ENCODE results near the gene ELP6. TPM values are rescaled to one million over a fixed set of nuclear protein-coding genes. Genes with fewer than 3 reads are reported as not detected.

Gene ELP6, protein sequence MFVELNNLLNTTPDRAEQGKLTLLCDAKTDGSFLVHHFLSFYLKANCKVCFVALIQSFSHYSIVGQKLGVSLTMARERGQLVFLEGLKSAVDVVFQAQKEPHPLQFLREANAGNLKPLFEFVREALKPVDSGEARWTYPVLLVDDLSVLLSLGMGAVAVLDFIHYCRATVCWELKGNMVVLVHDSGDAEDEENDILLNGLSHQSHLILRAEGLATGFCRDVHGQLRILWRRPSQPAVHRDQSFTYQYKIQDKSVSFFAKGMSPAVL
- total RNA-seq, result 10 to 100 TPM; 10.6 to 52.2 (median 20.9) TPM

DNA sequence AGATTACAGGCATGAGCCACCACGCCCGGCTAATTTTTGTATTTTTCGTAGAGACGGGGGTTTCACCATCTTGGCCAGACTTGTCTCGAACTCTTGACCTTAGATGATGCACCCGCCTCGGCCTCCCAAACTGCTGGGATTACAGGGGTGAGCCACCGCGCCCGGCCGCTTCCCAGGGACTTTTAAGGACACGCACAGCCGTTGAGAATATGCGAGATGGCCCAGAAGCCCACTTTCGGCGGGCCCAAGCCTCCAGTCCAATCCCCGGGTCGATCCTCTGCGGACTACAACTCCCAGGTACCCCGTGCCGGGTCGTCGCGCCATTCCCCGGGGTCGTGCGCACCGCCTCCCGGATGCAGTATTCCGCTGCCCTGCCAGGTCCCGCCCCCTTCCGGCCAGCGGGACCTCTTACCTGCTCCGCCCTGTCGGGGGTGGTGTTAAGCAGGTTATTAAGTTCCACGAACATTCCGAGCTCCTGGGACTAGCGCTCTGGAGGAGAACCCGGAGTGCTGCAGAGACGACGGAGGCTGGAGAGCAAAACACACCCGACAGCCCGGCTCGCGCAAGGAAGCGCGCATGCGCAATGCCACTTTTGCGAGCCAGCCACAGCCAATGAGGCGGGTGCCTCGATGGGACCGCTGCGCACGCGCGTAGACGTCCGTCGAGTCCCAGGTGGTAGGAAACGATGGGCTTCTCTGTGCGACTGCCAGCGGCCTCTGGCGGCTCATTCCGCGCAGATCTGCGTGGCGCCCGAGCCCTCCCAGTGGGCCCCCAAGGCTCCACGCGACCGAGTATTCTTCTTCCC lies at the start of gene ELP6:
Gene ELP6 (minus strand): TSS at position 588 of the 805 bp plus-strand sequence. CDS start 122 bp downstream, at position 466.
- TF ChIP-seq, protein P1, sequence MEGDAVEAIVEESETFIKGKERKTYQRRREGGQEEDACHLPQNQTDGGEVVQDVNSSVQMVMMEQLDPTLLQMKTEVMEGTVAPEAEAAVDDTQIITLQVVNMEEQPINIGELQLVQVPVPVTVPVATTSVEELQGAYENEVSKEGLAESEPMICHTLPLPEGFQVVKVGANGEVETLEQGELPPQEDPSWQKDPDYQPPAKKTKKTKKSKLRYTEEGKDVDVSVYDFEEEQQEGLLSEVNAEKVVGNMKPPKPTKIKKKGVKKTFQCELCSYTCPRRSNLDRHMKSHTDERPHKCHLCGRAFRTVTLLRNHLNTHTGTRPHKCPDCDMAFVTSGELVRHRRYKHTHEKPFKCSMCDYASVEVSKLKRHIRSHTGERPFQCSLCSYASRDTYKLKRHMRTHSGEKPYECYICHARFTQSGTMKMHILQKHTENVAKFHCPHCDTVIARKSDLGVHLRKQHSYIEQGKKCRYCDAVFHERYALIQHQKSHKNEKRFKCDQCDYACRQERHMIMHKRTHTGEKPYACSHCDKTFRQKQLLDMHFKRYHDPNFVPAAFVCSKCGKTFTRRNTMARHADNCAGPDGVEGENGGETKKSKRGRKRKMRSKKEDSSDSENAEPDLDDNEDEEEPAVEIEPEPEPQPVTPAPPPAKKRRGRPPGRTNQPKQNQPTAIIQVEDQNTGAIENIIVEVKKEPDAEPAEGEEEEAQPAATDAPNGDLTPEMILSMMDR (IDR thresholded peaks at IDR 0.05; ENCODE audit: low read depth), result no peak

DNA sequence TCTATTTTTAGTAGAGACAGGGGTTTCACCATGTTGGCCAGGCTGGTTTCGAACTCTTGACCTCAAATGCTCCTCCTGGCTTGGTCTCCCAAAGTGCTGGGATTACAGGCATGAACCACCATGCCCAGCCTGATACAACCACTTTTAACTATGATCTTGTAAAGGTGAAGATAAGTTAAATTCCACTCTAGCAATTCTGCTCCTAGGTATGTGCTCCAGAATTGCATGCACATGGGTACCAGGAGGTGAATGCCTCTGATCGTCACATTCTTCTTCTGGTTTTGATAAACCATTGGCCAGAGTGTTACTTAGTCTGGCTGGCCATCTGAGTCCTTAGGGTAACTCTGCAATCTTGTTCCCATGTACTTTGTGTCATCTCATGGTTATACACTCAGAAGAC lies 42.8 kb upstream of the ELP6 start:
- TF ChIP-seq, protein P1 (IDR thresholded peaks at IDR 0.05; ENCODE audit: low read depth), result no peak

DNA sequence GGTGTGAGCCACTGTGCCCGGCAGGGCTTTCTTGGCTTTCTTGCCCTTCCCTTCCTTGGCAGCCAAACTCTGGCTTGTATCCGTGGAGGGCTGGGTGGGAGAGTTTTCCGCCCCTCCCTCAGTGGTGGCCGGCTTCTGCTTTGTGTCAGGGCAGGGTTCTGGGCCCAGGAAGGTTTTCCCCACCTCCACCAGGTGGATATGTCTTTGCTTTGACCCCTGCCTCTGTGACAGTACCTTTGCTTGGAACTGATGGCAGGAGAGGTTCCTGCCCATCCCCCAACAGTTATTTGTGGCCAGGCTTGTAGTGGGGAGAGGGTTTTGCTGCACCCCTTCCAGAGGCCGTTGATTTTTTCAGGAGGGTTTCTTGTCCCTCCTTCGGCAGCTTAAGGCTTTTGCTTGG lies 40.8 kb upstream of the ELP6 start:
- TF ChIP-seq, protein P1 (IDR thresholded peaks at IDR 0.05; ENCODE audit: low read depth), result no peak

DNA sequence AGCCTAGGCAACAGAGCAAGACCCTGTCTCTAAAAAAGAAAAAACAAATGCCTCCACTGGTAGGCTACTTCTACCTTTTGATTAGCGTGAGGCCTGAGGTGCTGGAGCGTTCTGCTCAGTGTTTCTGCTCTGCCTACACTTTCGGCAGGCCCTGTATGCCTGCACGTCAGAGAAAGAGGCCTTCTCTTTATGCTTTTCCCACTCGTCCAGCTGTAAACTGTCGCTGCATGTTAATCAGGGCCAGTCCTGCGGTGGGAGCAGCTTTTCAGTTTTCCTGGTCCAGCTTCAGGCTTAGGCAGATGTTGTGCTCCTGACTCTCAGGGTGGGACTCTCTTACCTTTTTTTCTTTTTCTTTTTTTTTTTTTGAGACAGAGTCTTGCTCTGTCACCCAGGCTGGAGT lies 39.9 kb upstream of the ELP6 start:
- TF ChIP-seq, protein P1 (IDR thresholded peaks at IDR 0.05; ENCODE audit: low read depth), result no peak

DNA sequence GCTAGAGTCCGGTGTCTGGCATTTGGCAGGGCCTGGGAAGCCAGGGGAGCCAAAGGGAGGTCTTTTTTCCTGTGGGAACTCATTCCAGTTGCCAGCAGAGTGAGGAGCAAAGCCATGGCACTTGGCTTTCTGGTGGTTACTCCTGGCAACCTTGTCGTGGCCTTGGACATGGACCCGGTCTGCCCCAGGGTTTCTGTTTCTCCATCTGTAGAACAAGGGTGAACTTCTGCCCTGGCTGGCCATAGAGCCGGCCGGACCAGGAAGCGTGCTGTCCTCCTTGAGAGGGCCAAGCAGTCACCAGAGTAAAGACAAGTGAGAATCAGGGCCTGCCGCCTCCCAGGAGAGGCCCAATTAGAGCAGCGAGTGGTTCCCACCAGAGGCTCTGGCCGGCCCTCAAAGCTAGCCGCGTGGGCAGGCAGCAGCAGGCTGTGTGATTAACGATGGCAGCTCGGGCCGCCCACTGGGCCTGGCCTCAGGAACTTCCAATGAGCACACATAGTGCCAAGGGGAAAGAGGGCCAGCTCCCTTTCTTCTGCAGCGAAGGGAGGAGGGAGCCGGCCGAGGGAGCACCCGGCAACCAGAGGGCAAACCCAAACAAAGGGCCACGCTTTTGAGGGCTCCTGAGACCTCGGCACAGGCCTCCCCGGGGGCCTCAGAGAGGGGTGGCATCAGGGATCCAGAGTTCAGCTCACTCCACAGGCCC lies 29.1 kb upstream of the ELP6 start:
- TF ChIP-seq, protein P1 (IDR thresholded peaks at IDR 0.05; ENCODE audit: low read depth), result no peak

DNA sequence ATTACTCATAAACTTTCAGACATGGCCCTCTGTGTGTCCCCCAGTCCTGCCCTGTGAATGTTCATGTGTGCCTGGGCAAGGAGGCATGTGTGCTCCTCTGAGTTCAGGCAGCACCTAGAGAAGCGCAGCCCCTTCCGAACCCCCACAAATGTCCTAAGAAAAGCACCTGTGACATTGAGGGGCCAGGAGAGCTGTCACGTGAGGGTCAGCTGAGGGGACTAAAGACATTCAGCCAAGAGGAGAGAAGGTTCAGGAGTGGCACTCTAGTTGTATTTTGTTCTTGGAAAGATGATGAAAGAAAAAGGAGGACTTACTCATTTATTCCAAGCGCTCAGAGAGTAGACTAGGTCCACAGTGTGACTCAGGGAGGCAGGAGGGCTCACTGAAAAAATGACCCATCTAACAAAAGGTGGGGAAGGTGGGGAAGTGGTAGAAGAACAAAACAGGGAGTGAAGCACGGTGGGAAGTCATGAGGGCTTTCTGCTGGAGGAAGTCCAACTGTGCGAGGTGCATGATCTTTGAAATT lies 28.1 kb upstream of the ELP6 start:
- TF ChIP-seq, protein P1 (IDR thresholded peaks at IDR 0.05; ENCODE audit: low read depth), result no peak

DNA sequence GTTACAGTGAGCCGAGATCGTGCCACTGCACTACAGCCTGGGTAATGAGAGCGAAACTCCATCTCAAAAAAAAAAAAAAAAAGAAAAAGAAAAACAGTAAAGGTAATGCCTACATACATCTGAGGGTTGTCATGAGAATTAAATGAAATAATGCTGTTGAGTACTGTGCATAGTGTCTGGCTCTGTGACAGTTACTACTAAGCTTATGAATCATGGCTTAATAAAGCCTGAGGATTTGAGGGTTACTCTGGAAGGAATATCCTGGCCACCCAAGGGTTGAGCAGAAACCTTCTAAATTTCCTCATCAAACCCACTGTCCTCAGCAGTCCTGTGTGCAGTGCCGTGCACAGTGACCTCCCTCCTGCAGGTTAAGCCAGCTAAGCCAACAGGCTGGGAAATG lies 26.8 kb upstream of the ELP6 start:
- TF ChIP-seq, protein P1 (IDR thresholded peaks at IDR 0.05; ENCODE audit: low read depth), result no peak

Data from subcutaneous adipose tissue (tissue), 4 donors.